ENCODE measurements around the gene AGPAT1. TPM values are rescaled to one million over a fixed set of nuclear protein-coding genes. Genes with fewer than 3 reads are reported as not detected.
A peak's percentile ranks its signal among the peaks of the same experiment; 100 is the strongest.

Gene AGPAT1
- total and polyA plus RNA-seq, 2 of the 13 experiments (the other 11 are each of a cell fraction or from before 2014, with no cell fraction given): 51.3 to 139 TPM

- TF ChIP-seq THAP11 (CRISPR knock-in tag; IDR thresholded peaks at IDR 0.05) (no peak), ARID4A (CRISPR knock-in tag; IDR thresholded peaks at IDR 0.05; ENCODE audit: borderline replicate concordance) (0 out of 2 replicates have a peak, but pooled peaks have one; percentile 66), PRDM4 (CRISPR knock-in tag; IDR thresholded peaks at IDR 0.05; ENCODE audit: borderline replicate concordance) (no peak), UBTF (CRISPR knock-in tag; IDR thresholded peaks at IDR 0.05) (no peak), KDM5B (CRISPR knock-in tag; IDR thresholded peaks at IDR 0.05; ENCODE audit: borderline replicate concordance) (peak; percentile 27; the same call in 1 of the 2 replicates), ZNF430 (CRISPR knock-in tag; IDR thresholded peaks at IDR 0.05) (no peak), SRF (IDR thresholded peaks at IDR 0.05; ENCODE audit: low read depth, low read length) (no peak), ZSCAN12 (CRISPR knock-in tag; IDR thresholded peaks at IDR 0.05) (no peak), CCAR2 (optimal IDR thresholded peaks at IDR 0.05; ENCODE audit: low read depth, low read length) (peak; percentile 44), JUND (CRISPR knock-in tag; IDR thresholded peaks at IDR 0.05) (no peak), ZNF512 (CRISPR knock-in tag; IDR thresholded peaks at IDR 0.05) (no peak), TBL1XR1 (IDR thresholded peaks at IDR 0.05; ENCODE audit: borderline replicate concordance, low read length, partially characterized antibody) (no peak), SIX1 (CRISPR knock-in tag; IDR thresholded peaks at IDR 0.05; ENCODE audit: borderline replicate concordance) (no peak), ZNF710 (CRISPR knock-in tag; IDR thresholded peaks at IDR 0.05; ENCODE audit: borderline replicate concordance) (no peak; the same call in 1 of the 2 replicates), TAF1 (CRISPR knock-in tag; IDR thresholded peaks at IDR 0.05) (peak; percentile 51; the same call in 1 of the 2 replicates), PPARG (CRISPR knock-in tag; conservative IDR thresholded peaks at IDR 0.05) (peak; percentile 27; the same call in 1 of the 2 replicates)
These were observed 1.4 kb upstream of the AGPAT1 start (continued) for GRCh38 chr6:32177183-32177787.
